HG03457 (cell line): ENCODE measurements around the gene ORM2.
A peak's percentile ranks its signal among the peaks of the same experiment; 100 is the strongest.

Experiments used
- ATAC-seq: cut with Tn5 transposase; IDR thresholded peaks from one replicate; pipeline ENCODE4 v1.9.1; 2021; ENCODE audit warnings: moderate number of reproducible peaks; ENCODE audit not compliant: unreplicated experiment

Gene ORM2

DNA sequence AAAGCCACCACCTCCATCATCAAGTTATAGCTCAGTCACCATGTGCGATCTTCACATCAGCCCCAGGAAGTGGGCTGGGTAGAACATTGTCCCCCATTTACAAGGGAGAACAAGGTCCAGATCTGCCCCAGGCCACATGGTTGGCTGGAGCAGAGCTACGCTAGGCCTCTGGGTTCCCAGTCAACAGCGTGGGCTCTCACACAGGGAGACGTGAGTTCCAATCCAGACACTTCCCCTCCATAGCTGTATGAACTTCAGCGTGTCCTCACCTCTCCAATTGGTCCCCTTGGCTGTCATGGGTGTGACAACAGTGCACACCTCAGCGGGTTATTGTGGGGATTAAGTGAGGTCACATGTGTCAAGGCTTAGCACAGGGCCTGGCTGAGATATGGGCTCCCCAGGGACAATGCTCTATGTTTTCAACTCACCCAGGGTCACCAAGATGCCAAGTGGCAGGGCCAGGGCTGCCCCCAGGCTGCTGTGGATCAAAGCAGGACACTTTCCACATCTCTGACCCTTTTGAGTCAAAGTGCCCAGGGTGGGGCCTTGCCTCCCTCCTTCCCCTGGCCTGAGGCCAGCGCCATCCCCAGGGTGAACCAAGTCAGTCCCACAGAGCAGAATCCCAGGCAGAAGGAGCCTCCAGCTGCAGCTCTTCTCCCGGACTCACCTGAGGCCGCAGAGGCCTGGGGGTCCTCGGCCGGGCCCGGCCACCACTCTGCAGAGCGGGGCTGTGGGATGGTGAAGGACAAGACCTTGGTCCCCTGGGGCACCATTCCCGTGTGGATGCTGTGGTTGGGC, 38.3 kb downstream of the ORM2 start:
- ATAC-seq = no peak

GRCh38 chr9:114369216-114370130, 39.8 kb downstream of the ORM2 start:
- ATAC-seq = no peak

GRCh38 chr9:114370251-114370967, 40.7 kb downstream of the ORM2 start:
- ATAC-seq = no peak

DNA sequence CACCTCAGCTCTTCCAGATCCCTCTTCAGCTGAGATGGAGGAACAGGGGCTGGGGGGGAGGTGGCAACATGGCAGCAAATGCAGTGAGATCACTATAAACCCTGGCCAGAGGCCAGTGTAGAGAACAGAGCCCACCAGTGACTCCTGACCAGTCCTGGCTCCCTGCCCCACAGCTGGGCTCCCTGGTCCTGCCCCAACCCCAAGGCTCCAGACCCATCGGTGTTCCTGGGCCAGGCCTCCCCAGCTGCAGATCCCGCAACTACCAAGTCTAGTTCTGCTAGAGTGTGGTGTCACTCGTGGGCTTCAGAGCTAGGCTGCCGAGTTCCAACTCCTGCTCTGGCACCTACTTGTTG, 41.3 kb downstream of the ORM2 start:
- ATAC-seq = no peak

DNA sequence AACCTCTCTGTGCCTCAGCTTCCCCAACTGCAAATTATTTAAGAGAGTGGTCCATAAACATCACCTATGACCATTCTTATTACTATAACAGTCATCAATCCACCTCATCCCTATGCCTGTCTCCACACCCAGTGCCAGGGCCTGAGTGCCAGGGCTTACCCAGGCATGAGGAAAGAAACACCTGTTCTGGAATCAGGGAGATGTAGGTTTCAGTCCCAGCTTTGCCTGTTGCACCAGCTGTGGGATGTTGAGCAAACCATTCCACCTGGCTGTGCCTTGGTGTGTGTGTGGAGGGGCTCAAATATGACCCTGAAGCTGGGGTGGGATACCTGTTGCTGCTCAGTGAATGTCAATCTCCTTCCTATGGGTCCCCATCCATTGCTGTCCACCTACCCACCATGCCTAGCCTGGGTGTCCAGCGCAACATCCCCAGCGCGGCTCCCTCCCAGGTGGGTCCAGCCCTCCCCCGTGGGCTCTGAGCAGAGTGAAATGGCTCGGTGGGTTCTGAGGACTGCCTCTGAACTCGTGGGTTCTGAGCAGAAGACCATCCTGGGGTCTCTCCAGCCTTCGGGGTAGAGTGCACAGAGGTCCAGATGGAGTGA, 41.8 kb downstream of the ORM2 start:
- ATAC-seq = no peak

DNA sequence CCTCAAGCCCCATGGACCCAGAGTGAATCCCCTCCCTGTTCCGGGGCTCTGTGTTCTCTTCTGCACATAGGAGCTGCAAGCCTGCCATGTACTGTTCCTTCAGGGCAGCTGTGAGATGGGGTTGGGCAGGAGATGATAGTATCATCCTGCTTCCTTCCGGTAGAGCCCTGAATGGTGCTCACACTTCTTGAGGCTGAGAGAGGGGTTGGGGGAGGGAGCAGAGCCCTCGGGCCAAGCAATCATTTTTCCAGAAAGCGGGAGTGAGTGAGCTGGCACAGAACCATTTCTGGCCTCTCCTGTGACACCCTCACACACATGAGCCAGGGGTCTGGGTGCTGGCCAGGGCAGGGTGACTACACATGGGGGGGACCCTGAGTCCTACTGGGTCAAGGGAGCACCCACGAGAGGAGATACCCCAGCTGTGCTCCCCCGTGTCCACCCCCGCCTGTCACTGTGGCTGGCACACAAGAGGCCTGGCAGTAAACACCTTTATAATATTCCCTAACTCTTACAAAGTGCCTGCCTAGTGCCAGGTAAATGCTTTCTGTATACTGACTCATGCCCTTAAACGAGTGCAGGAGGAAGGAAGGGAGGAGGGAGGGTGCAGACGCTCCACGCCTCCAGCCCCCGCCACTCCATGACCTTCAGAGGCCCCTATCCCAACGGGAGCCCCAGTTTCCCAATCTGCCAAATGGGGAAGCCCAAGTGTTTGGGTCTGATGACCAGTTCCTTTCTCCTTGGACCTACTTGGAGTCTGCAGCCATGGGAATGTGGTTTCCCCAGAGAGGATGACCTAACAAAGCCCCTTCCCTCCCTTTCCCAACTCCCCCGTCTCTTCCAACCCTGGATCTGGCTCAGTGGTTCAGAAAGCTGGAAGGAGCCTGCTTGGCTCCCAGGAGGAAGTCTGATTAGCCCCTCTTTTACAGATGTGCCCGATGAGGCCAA, 42.6 kb downstream of the ORM2 start:
- ATAC-seq = no peak

DNA sequence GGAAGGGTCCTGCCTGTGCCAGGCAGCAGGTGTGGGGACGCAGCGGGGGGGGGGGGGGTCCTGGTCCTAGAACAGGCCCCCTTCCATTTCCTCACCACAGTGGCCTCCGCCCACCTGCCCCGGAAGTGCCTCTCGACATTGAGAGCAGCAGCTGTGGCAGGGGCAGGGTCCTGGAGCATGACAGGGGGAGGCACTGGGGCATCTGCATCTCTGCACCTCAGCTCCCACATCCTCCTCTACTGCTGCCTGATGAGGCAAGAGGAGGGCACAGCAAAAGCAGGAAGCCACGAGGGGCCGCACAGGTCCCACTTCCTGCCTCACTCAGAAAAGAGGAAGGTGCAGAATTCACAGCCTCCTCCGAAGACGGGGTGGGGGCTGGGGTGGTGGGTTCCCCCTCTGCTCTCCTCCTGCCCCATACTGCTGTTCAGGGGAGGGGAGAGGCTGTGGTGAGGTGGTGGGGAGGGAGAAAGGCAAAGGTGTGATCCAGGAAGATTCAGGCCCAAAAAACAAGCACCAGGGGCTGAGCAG, 43.3 kb downstream of the ORM2 start:
- peak; percentile 88 for ATAC-seq

DNA sequence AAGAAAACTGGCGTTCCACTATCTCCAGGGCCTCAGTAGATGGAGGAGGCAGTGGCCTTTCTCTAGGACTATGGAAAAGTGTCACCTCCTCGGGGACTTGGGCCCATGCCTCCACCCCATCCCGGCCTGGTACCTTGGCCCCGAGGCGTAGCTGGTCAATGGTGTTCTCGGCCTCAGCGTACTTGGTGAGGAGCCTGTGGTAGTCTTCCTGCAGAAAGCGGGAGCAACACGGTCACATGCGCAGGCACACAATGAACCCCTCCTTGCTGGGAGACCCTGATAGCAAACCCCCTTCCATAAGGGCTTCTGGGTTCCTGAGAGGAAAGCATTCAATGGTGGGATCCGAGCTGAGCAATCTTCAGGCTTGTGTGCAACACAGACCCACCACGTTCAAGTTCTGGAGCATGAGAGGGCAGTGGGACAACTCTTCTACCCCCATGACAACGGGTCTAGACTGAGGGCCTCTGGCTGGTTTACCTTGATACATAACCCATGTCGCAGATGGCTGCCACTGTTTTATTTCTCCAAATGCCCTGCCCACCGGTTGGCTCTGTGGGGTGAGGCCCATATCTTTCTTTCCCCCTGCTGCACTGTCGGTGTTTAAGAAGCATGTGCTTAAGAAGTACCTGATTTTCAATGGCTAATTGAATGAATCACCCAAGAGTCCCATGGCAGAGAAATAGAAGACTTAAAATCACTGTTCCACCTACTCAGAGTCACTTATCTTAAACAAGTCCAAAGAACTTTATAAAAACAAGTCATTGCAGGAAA, 44.5 kb downstream of the ORM2 start:
- no peak for ATAC-seq

DNA sequence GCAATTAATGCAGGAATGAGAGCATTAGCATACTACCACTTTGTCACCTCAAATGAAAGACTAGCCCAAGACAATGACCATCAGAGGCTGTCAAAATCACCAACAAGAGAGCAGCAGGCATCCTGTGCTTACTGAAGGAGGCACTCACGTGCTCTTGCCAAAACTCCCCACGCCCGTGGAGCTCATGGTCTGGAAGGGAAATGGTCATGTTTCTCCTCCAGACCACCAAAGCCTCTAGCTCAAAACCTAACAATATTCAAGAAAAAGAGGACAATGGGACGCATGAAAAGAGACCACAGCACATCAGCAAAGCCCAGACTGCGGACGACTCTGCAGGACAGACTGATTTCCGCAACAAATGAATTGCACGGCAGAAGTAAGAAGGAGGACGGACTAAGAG, 45.3 kb downstream of the ORM2 start:
- ATAC-seq = no peak

DNA sequence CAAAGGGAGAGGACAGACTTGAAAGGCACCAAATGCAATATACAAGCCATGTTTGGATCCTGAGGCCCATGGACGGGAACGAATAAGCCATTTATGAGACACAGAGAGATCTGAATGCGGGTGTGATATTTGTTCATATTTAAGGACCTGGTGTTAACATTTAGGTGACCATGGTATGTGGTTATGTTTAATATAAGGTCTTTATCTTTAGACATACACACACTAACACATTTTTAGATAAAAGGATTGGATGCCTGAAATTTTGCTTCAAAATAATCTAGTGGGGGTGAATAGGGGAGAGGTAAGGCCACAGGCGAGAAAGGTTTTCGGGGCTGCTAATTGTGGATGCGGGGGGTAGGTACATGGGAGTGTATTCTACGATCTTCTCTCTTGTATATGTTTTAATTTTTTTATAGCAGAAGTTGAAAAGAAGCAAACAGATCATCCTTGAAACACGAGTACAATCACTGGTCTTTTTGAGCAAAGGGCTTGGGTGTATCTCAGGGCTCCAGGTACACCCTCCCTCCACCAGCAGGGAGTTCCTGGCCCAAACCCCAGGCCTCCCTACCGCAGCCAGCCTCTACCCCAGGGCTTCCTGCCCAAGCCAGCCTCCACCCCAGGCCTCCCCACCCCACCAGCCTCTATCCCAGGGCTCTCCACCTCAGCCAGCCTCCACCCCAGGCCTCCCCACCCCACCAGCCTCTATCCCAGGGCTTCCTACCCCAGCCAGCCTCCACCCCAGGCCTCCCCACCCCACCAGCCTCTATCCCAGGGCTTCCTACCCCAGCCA, 45.9 kb downstream of the ORM2 start:
- no peak for ATAC-seq

- ATAC-seq = no peak
Observed at GRCh38 chr9:114376586-114377445, 47.1 kb downstream of the ORM2 start.

- ATAC-seq = no peak
Observed at GRCh38 chr9:114378016-114378415, 48.3 kb downstream of the ORM2 start.

GRCh38 chr9:114378883-114379282, 49.2 kb downstream of the ORM2 start:
- no peak for ATAC-seq
